GM12891 (cell line): ENCODE results near the gene FAM168A.

Experiments used
- POLR2A ChIP-seq: IDR thresholded peaks from 2 replicates; pipeline ENCODE4 v1.6.1; 2011; ENCODE audit warnings: low read depth, low read length, control low read depth
- POLR2AphosphoS5 ChIP-seq: IDR thresholded peaks from 2 replicates; pipeline ENCODE4 v1.6.1; 2011; ENCODE audit warnings: low read depth, low read length, control low read depth
- SPI1 ChIP-seq: IDR thresholded peaks from 2 replicates; pipeline ENCODE4 v1.6.1; 2011; ENCODE audit warnings: low read depth, low read length, control low read depth

DNA sequence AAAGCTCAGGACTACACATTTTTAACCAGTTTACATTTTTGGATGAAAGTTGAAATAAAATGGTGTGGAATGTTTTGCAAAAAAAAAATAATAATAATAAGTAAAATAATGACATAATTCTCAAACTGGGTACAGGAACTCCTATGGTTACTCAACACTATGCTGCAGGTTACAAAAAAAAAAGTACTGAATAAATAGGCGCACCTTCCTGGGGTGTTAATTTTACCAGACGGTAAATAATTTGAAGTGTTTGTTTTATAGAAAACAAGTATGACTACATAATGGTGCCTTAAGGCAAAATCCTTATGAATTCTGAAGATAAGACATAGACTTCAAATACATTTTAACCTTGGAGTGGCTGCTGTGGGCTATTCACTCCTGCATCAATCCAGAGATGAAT lies 145.2 kb downstream of the FAM168A start:
- TF ChIP-seq SPI1 (no peak), POLR2A (no peak), POLR2AphosphoS5 (no peak)
